K562 (cell line): ENCODE data around the gene GET3. TPM values are rescaled to one million over a fixed set of nuclear protein-coding genes. Genes with fewer than 3 reads are reported as not detected.

Source experiments
- ATAC-seq: fragments of 200-7000 bp; cut with Tn5 transposase; 3 replicates; pipeline ENCODE4 v1.9.1; 2020; ENCODE audit warnings: moderate library complexity
- BruUV-seq: library from RNA; stranded (reverse); fragments of 400-500 nt; replicated peaks from 2 replicates; lab custom pipeline; 2021; lab: Mats Ljungman, UMichigan
- CTCF ChIA-PET: fragments of 300-600 bp; formaldehyde crosslinking; extraction: SDS; loops from one replicate; lab custom pipeline; 2021; ENCODE audit warnings: low intra/inter-chr PET ratio; lab: Yijun Ruan, JAX
- POLR2A ChIA-PET: fragments of 300-600, 350-650 bp; sonication (Branson Sonifier 250); formaldehyde crosslinking; extraction: SDS; loops from one replicate; lab custom pipeline; 2021; ENCODE audit warnings: antibody characterized with exemption, inconsistent platforms; lab: Yijun Ruan, JAX
- DNase-seq, 4 experiments: peaks; one replicate each; pipeline versions ENCODE4 v3.0.0 to v3.0.0-alpha.2; 2011 to 2018; ENCODE audit warnings: low spot score in 3 of 4, mixed read lengths in 3 of 4; ENCODE audit errors: extremely low read depth in 1 of 4
- FAIRE-seq: peaks from 2 replicates; lab custom pipeline; 2011; peaks lifted over from hg19 to GRCh38; lab: Jason Lieb, UNC
- H2AFZ ChIP-seq: 2 replicates; pipeline ENCODE4 v1.6.0; 2011; ENCODE audit warnings: low read depth, low read length, control low read depth, inconsistent platforms
- H3K27ac ChIP-seq: fragments of 200-600 bp; 3 replicates; pipeline ENCODE4 v1.8.0; 2011; ENCODE audit warnings: low read depth, mild to moderate bottlenecking, control low read depth, inconsistent platforms, low read length, moderate library complexity, mixed read lengths; ENCODE audit errors: extremely low read depth
- H3K27me3 ChIP-seq, 2 experiments: fragments of 300-600 bp in 1 of 2; 2 replicates in 1 of 2; 3 replicates in 1 of 2; pipeline versions ENCODE4 v1.6.0 to v1.8.0; 2011; ENCODE audit warnings: inconsistent platforms in 2 of 2, low read length in 2 of 2, mild to moderate bottlenecking in 1 of 2, mixed read lengths in 1 of 2, moderate library complexity in 1 of 2; ENCODE audit not compliant: control insufficient read depth in 2 of 2, insufficient read depth in 2 of 2
- H3K36me3 ChIP-seq: fragments of 300-600 bp; 3 replicates; pipeline ENCODE4 v1.8.0; 2011; ENCODE audit warnings: mild to moderate bottlenecking, low read length, inconsistent platforms; ENCODE audit not compliant: control insufficient read depth, insufficient read depth
- H3K4me1 ChIP-seq, 2 experiments: fragments of 200-600 bp in 1 of 2; replicated peaks in 1 of 2; 2 replicates in 1 of 2; 3 replicates in 1 of 2; pipeline versions ENCODE4 v1.5.1 to v1.8.0; 2011; ENCODE audit warnings: inconsistent platforms in 2 of 2, low read length in 2 of 2, mild to moderate bottlenecking in 1 of 2, mixed read lengths in 1 of 2, moderate library complexity in 1 of 2; ENCODE audit not compliant: control insufficient read depth in 2 of 2, insufficient read depth in 2 of 2
- H3K4me2 ChIP-seq: 2 replicates; pipeline ENCODE4 v1.6.1; 2011; ENCODE audit warnings: low read length, control low read depth, inconsistent platforms, mixed read lengths; ENCODE audit not compliant: insufficient read depth
- H3K4me3 ChIP-seq: fragments of 200-600 bp; sonication (generic), shearing (Covaris generic); 2 replicates; pipeline ENCODE4 v1.5.1; 2016; ENCODE audit warnings: control low read depth, inconsistent platforms
- H3K79me2 ChIP-seq: fragments of 200-600 bp; 3 replicates; pipeline ENCODE4 v1.8.0; 2011; ENCODE audit warnings: low read length, inconsistent platforms; ENCODE audit not compliant: control insufficient read depth, insufficient read depth
- H3K9ac ChIP-seq, 2 experiments: 2 replicates each; pipeline versions ENCODE4 v1.6.0 to v1.6.1; 2011; ENCODE audit warnings: low read depth in 2 of 2, low read length in 2 of 2, control low read depth in 1 of 2, inconsistent platforms in 1 of 2, mild to moderate bottlenecking in 1 of 2, mixed read lengths in 1 of 2; ENCODE audit not compliant: insufficient read depth in 1 of 2
- H3K9me1 ChIP-seq: one replicate; pipeline ENCODE4 v1.6.0; 2011; ENCODE audit warnings: inconsistent platforms, mild to moderate bottlenecking, low read length, moderate library complexity; ENCODE audit not compliant: control insufficient read depth, insufficient read depth
- H3K9me3 ChIP-seq: replicated peaks from 2 replicates; pipeline ENCODE4 v1.5.1; 2011; ENCODE audit warnings: low read depth, low read length, inconsistent platforms; ENCODE audit not compliant: control insufficient read depth, insufficient read depth
- H4K20me1 ChIP-seq: replicated peaks from 2 replicates; pipeline ENCODE4 v1.6.1; 2011; ENCODE audit warnings: low read length, inconsistent platforms, mixed read lengths; ENCODE audit not compliant: control insufficient read depth, insufficient read depth
- ARID2 ChIP-seq: fragments of 450-650 bp; IDR thresholded peaks from 2 replicates; pipeline ENCODE4 v1.6.1; 2017; ENCODE audit warnings: antibody characterized with exemption, mild to moderate bottlenecking
- HDGF ChIP-seq: fragments of 450-650 bp; IDR thresholded peaks from 2 replicates; pipeline ENCODE4 v1.6.1; 2016
- POLR2G ChIP-seq: fragments of 200-400 bp; formaldehyde crosslinking; IDR thresholded peaks from 2 replicates; pipeline ENCODE4 v1.6.1; 2017; ENCODE audit warnings: low read depth, mild to moderate bottlenecking, antibody characterized with exemption, low read length, moderate library complexity
- RBFOX2 ChIP-seq: fragments of 200-400 bp; formaldehyde crosslinking; IDR thresholded peaks from 2 replicates; pipeline ENCODE4 v1.6.1; 2017; ENCODE audit warnings: low read depth, mild to moderate bottlenecking, low read length, moderate library complexity
- ZNF232 ChIP-seq: sonication (generic); formaldehyde crosslinking; IDR thresholded peaks from 2 replicates; pipeline ENCODE4 v1.8.0; 2022; ENCODE audit warnings: mild to moderate bottlenecking, missing genetic modification reagents
- WGBS: fragments of 100-300 bp; shearing (Covaris generic); methylation state at CpG from one replicate; pipeline ENCODE4 v1.1.6; 2016; ENCODE audit warnings: low coverage, mixed read lengths; ENCODE audit not compliant: insufficient coverage; ENCODE audit errors: missing lambda C conversion rate; 5-methylcytosine and 5-hydroxymethylcytosine counted together
- in situ Hi-C: fragments of 300-500 bp; cut with MboI; formaldehyde crosslinking; loops from 4 replicates; pipeline ENCODE4 v1.15.0; 2018; ENCODE audit warnings: inconsistent platforms, mixed read lengths
- intact Hi-C: fragments of 100-400 bp; cut with micrococcal nuclease; formaldehyde crosslinking; loops from 2 replicates; pipeline ENCODE4 v1.14.2; 2022
- polyA plus RNA-seq, 8 experiments: library from polyadenylated mRNA; depleted of rRNA in 4 of 8; stranded (reverse) in 5 of 8; unstranded in 3 of 8; fragments of >200 nt; fragmentation: Nextera tagmentation in 2 of 8; fragmentation: Illumina TruSeq in 1 of 8; extraction: Ambion mirVana in 2 of 8; extraction: Trizol in 1 of 8; gene quantifications; 2 replicates each; pipeline versions ENCODE4 v1.2.1 to v1.2.3, GENCODE V29; 2011 to 2014; ENCODE audit warnings: inconsistent platforms in 1 of 8, missing spikeins in 1 of 8
- total RNA-seq, 7 experiments: library from RNA; depleted of rRNA in 6 of 7; stranded (reverse); fragments of >200 nt in 6 of 7; fragmentation: Illumina TruSeq in 2 of 7; extraction: Trizol in 2 of 7; gene quantifications; 2 replicates each; pipeline versions ENCODE4 v1.2.1 to v1.2.3, GENCODE V29; 2011 to 2021; ENCODE audit warnings: low replicate concordance in 1 of 7

The GET3 gene
- total and polyA plus RNA-seq, 9 of the 15 experiments (the other 6 are each of a cell fraction or from before 2014, with no cell fraction given), result 8.3 to 83.5 (median 51.8) TPM

DNA sequence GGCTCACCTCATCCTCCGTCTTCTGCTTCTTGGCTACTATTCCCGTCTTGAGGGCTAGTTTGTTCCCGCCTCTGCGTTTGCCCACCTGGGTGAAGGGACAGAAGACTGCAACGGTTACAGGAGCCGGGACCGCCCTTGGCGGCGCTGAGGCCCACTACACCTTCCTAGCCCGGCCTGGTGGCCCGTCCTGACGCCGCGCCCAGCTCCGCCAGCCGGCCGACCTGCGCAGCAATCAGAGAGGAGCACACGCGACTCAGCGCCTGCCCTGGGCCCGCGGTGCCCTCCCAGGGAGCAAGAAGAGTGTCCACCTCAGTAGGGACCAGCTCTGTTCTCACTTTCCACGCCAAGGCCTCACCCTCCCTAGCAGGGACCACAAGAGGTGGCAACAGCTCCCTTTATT is 6.0 kb upstream of the GET3 start:
- TF ChIP-seq ARID2 (no peak), POLR2G (peak; percentile 60), HDGF (no peak), RBFOX2 (peak; percentile 66), ZNF232 (no peak)
- BruUV-seq, result no TSS peak
- CTCF ChIA-PET, result no interaction called here
- Histone ChIP-seq H3K4me2 (no peak overlapping the region), H3K27me3 (no peaks in the 10 kb centered on the region), H3K79me2 (peaks cover 52% of the 10 kb centered on the region), H4K20me1 (peaks cover 17% of the 10 kb centered on the region), H3K9me3 (no peaks in the 10 kb centered on the region), H3K9me1 (no peaks in the 10 kb centered on the region), H3K4me1 (peaks cover 12 to 29% of the 10 kb centered on the region in 2 experiments), H3K27ac (no peak overlapping the region; the same call in 2 of the 3 replicates), H2AFZ (no peak overlapping the region), H3K9ac (peak overlapping the region in 1 of 2 experiments; percentile 73; a peak in 2 of 4 replicates), H3K36me3 (peaks cover 52% of the 10 kb centered on the region), H3K4me3 (no peak overlapping the region)
- POLR2A ChIA-PET, result interaction anchor here (5.5 kb wide), 1 partner anchor 8 kb away, joined by 50 read pairs; the partner anchor contains the start of gene TNPO2
- ATAC-seq (no peak), FAIRE-seq (no peak), DNase-seq (no peak)
- in situ Hi-C loops, result no loop called here
- 92% methylated on average over 22 of the region's 24 CpGs for WGBS
- intact Hi-C loops, result no loop called here
